8988T (cell line): ENCODE results near the gene PRR33.

ENCODE experiments used
- DNase-seq: peaks from one replicate; pipeline ENCODE4 v3.0.0; 2011

The PRR33 gene

DNA sequence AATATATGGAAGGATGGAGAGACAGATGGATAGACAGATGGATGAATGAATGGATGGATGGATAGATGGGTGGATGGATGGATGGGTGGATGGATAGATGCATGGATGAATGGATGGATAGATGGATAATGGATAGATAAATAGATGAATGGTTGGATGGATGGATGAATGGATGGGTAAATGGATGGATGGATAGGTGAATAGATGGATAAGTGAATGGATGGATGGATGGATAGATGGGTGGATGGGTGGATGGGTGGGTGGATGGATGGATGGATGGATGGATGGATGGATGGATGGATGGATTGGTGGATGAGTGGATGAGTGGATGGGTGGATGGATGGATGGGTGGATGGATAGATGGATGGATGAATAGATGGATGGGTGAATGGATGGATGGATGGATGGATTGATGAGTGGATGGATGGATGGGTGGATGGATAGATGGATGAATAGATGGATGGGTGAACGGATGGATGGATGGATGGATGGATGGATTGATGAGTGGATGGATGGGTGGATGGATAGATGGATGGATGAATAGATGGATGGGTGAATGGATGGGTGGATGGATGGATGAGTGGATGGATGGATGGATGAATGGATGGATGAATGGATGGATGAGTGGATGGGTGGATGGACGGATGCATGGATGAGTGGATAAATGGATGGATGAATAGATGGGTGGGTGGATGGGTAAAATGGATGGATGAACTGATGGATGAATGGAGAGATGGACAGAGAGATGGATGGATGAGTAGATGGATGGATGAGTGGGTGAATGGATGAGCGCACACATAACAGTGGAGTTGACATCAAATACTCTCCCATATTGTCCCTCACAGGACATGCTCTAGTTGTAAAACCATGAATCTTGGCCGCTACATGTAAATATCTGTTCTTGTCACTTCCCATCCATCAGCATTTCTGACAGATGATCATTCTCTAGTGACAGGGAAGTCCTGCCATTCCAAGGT lies 30.0 kb downstream of the PRR33 start:
- no peak for DNase-seq

GRCh38 chr11:1860108-1860507 lies 31.6 kb downstream of the PRR33 start:
- no peak for DNase-seq

DNA sequence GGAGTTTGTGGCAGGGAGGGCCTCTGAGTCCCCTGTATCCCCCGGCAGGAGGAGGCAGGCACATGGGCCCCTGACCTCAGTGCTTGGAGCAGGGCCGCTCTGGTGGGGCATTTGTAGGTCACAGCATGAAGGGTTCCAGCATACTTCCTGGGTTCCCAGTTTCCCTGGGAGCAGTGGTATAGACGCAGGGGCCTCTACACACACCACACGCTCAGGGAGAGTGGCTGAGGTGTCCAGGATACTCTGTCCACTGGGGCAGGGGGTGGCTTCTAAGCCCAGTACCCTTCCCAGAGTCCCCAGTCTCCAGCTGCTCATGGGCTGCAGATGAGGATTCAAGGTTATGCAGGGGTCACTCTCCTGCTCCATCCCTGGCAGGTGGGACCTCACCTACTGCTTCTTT lies 32.7 kb downstream of the PRR33 start:
- no peak for DNase-seq

DNA sequence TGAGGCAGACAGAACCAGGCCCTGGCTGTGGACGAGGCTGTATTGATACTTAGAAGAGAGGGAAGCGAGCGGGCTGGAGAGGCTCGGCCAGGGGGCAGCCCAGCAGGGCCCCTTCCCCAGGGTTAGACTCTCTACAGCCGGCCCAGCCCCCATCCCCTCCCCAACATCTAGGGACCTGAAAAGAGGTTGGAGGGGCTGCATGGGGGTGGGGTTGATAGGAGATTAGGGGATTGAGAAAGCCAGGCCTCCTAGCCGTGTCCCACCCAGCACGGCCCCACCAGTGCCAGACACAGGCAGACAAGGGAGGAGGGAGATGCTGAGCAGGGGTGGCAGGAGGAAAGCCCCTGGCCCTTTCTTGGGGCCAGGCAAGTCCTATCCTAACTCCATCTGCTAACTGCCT lies 33.1 kb downstream of the PRR33 start:
- no peak for DNase-seq

GRCh38 chr11:1858154-1858553 lies 33.5 kb downstream of the PRR33 start:
- DNase-seq = no peak

- DNase-seq = no peak
Observed at GRCh38 chr11:1857064-1857463, 34.6 kb downstream of the PRR33 start.

DNA sequence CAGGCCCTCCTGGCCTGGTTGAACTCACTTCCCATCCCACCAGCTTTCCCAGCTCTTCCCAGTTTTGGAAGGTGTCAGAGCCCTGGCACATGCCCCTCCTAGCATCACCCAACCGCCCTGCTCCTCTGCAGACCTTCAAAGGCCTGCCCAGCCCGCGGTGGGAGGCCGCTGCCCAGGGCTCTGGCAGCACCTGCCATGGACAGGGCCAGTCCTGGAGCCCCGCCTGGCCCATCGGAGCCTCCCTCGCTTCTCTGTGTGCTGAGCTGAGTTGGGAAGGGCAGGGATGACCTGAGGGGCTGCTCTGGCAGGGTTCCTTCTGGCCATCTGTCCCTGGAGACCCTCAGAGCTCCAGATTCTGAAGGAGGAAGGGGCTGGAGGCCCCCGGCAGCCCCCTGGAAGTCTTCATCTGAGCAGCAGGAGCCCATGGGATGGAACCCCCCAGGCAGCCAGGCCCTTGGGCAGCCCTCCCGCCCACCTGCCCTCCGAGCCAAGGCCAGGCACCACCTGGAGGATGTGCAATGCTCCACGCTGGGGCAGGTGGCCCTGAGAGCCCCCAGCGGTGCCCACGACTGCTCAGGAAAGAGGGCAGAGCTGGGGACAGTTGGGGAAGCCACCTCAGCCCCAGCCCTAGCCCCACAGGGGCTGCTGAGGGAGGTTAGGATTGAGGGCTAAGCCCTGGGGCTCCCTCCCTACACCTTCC lies 35.2 kb downstream of the PRR33 start:
- DNase-seq = no peak

DNA sequence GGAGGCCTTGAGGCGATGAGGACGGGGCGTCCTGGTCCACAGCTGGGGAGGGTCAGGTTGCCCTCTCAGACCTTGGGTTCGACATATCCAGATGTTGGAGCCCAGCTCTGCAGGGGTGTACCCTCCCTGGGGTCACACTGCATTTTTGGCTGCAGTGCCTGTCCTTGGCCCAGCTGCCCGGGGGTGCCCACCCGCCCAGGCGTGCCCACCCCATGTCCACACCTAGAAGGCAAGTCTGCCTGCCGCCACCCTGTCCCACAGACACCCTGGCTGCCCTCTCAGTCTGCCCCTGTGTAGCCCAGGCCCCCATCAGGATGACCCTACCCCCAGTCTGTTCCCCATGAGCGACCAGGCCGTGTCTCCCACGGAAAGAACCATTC lies 35.8 kb downstream of the PRR33 start:
- no peak for DNase-seq

DNA sequence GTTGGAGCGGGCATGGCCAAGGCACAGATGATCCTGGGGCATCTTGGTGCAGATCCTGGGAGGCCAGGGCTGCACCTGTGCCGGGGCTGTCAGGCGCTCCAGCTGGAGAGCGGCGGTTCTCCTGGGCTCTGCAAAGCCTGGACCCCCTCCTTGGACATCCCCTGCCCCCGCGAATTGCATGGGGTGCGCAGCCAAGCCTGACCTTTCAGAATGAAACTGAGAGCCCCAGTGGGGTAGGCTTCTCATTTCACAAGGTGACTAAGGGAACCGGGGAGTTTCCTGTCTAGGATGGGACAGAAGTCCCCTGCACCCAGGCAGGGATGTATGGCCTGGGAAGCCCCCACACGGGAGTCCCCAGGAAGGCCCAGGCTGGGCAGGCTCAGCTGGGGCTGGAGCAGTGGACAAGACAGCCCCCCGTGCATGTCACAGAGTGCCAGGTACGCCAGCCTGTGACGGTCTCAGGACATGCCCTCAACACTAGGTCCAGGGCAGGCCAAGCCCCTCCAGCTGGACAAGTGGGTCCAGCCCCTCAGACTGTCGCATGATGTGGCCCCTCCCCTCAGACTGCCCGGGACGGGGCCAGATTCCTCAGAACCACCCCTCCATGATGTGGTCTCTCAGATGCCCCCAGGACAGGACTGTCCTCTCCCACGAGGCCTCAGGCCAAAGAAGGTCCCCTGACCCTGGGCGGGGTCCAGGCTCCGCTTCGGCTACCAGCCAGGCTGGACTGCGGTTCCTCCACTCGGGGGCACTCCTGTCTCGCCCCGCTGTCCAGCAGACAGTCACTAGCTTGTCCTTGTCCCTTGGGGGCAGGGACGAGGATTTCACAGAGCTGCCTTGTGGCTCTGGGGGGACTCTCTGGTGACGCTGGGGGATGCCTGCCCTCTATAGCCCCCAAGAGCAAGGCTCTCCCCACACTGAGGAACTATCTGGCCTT lies 36.5 kb downstream of the PRR33 start:
- DNase-seq = no peak

GRCh38 chr11:1854132-1854948 lies 37.4 kb downstream of the PRR33 start:
- no peak for DNase-seq

- no peak for DNase-seq
Observed at GRCh38 chr11:1853376-1854131, 38.1 kb downstream of the PRR33 start.

GRCh38 chr11:1852877-1853276 lies 38.8 kb downstream of the PRR33 start, which contains the start of gene LSP1:
Gene LSP1 (plus strand): TSS chr11:1853084. CDS start chr11:1853145, 61 bp downstream.
- DNase-seq = no peak

DNA sequence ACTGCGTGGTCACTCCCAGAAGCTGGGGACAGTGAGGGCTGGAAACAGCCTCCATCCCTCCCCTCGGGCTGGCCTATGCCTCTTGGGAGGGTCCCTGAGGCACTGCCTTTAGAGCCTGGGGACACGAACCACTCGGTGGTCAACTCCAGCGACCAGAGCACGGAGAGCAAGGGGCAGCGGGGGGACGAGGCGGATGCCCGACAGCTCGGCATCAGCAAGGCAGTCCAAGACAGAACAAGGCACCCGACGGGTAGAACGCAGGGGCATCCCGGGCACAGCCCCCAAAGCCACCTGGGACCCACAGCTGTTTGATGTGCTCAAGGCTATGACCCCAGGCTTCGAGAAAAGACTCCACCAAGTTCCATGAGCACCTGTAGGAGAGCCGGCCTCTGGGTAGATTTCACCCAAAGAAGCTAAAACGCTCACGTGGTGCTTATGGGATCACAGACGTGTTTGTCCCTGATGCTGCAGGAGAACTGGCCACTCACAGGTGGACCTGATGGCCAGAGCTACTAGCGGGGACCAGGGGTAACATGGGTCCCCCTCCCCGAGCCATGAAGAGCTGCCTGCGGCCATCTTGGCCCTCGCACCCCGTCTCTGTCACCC lies 39.3 kb downstream of the PRR33 start:
- no peak for DNase-seq

DNA sequence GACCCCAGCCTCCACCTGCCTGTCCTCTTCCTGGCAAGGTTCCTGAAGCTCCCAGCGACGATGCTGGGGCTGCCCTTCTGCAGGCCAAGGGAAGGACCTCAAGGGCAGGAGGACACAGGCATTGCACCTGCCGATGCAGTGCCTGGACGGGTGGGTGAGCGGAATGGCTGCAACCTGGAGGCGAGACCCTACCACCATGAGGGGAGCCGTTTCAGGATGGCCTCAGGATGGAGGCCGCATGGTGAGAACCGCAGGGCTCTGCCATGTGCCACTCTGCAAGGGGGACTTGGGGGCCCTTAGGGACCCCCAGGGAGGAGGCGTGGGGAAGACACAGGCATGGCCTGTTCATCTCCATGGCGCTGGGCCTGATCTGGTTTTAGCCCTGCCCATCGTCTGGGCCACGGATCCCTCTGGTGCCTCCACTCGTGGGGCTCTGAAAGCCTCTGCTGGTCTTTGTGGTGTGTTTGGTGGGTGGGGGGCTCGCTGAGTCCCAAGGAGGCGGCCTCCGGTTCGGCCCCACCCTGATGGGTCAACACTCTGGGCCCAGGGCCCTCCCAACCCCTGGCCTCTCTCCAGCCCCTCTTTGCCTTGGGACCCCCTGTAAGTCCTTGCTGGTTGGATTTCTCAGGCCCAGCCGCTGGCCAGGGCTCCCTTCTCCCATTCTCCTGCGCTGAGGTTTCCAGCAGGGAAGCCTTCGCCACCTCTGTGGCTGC lies 40.1 kb downstream of the PRR33 start:
- no peak for DNase-seq

- no peak for DNase-seq
Observed at GRCh38 chr11:1848640-1849430, 42.9 kb downstream of the PRR33 start.

GRCh38 chr11:1847926-1848639 lies 43.6 kb downstream of the PRR33 start:
- DNase-seq = no peak

DNA sequence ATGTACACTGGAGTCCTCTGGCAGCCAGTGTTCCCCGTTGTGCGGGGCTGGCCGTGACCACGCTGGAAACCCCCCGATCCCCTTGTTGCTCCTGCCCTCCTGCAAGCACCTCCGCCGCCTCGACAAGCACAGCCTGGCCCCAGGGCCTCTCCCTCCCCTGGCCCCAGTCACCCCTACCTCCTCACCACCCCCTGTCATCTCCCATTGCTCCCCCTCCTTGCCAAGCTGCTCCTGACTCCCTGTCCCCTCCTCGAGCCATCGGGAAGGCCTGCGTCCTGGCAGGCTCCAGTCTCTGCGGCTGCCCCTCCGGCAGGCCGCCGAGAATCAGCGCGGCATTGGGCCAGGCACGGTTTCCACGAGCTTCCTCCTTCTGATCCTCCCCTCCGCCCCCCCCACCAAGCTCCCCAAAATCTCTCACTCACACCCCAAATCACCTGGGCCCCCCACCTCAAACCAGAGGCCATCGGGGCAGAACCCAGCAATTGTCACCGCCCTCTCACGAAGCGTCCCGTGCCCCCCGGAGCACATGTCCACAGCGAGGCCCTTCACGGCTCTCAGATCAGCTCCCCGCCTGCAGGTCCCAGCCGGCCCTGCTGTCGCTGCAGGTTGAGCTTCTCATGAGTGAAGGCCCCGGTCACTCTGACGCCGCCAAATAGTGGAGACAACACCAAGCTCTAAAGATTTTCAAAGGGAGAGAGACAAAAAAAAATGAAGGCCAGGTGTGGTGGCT lies 44.5 kb downstream of the PRR33 start:
- no peak for DNase-seq

DNA sequence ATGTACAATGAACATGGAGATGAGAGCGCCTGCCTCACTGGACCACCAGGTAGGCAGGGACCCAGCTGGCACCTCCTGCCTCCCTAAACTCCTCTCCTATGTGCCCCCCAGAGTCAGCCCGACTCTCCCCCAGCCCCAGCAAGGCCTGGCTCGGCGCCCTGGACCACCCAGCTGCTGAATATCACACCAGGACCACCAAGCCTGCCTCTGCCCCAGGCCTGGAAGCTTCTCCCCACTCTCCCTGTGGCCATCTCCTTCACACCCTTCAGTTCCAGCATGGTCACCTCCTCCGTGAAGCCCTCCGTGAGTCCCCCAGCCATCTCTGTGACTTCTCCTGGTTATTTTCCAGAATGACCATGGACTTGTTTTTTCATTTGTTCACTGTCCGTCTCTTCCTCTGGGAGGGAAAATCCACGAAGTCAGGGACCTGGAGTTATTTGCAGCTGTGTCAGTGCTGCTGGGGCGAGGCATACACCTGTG lies 45.2 kb downstream of the PRR33 start:
- no peak for DNase-seq
